Activated CD4-positive, CD25-positive, alpha-beta regulatory T cell treated with anti-CD3 and anti-CD28 coated beads, Interleukin-2, amount 50 U/mL, for 24 hours (primary cell): ENCODE results near the gene MGAT5.
"Not testable (repeated sequence)": the region's sequence is repeated elsewhere in the genome, so short reads cannot be mapped to it uniquely, and the experiment has no call there.

Experiments
- ATAC-seq, 2 donors: fragments of 150-1000 bp; cut with Tn5 transposase; one replicate each; pipeline ENCODE4 v1.10.0; 2021; ENCODE audit warnings: mild to moderate bottlenecking in 1 of 2, moderate library complexity in 1 of 2

MGAT5 gene

GRCh38 chr2:134279417-134279816 is 25.5 kb downstream of the MGAT5 start:
- no peak for ATAC-seq

GRCh38 chr2:134280231-134280630 is 26.4 kb downstream of the MGAT5 start:
- no peak for ATAC-seq

DNA sequence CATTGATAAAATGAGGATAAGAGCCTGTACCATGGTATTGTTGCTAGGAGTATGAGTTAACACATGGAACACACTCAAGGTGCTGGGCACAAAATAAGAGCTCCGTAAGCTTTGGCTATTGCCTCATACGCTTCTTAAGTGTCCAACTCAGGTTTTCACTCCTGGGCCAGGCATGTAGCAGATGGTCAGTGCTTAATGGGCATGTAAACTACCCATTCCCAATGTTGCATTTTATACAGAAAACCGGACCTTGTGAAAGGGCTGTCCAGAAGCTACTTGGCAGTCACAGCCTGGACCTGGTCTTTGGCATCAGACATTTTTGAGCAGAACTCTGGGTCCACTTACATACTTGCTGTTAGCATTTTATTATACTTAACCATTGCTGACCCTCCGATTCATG is 26.9 kb downstream of the MGAT5 start:
- ATAC-seq: no peak

DNA sequence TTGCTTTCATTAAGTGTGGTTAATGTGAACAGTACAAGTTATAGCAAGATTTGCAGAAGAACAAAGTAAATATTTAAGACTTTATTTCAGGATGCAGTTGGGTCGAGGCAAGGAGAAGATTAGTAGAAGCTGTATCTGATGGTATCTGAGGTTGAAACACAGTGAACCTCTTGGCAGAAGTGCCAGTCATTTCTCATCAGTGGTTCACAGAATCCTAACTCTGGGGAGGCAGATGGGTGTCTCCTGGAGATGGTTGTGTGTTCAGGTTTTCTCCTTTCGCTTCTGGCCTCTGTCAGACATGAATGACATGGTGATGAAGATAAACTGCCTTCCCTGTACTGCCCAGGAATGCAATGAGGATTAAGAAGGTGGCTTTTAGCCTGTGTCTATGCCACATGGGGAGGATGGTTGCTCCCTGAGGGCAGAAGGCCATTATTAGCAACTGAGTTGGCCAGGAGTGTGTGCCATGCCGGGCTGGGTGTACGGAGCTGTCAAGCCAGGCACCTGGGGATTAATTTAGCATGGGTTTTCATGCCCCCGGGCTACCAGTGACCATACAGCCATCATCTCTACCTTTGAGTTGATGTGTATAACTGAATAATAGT is 28.0 kb downstream of the MGAT5 start:
- peak in 1 of 2 donors; percentile 9 for ATAC-seq

DNA sequence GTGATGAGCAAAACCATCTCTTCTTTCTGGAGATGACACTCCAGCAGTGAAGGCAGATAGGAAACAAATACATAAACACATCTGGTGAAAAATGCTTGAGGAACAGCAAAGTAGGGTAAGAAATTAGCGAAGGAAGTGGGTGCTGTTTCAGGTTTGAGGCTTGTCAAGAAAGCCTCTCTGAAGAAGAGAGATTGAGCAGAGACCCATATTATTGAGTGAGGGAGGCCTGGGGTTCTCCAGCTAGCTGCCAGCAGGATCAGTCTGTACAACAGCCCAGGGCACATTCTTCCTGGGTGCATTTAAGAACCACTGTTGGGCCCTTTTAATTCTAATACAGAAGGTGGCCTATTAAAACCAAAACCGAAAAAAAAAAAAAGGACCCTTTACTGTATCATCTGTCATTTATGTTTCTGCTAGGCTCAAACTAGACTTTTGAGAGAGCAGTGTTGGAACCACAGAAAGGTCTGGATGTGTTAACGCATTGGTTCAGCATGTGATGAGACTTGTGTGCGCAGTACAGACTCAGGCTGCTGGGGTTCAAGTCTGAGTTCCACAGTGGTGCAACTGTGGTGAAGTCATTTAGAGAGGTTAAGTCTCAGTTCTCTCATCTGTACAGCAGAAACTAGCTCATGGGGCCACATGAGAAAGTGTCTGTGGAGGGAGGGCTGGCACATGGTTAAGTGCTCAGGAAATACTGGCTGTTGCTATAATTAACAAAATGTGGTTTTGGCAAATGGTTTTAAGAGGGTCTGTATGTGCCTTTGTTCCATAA is 28.9 kb downstream of the MGAT5 start:
- ATAC-seq: peak; percentile 87 to 90

DNA sequence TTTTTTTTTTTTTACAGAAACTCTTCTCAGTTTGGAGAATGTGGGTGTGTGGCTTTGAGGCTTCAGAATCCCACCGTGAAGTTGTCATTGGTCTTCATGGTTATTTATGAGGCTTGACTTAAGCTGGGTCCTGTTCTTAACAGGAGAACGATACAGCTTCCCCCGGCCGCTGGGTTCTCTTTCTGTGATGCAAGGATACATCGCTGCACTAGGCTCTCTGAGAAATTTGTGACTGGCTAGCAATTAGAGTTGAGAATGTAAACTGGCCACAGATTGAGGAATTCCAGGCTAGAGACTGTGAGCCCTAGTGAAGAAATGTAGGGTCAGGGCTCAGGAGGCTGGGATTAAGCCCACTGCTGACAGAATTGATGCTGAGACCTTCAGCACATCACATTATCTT is 29.8 kb downstream of the MGAT5 start:
- ATAC-seq: no peak

- ATAC-seq: no peak
Measured at GRCh38 chr2:134284119-134284670, 30.3 kb downstream of the MGAT5 start.

DNA sequence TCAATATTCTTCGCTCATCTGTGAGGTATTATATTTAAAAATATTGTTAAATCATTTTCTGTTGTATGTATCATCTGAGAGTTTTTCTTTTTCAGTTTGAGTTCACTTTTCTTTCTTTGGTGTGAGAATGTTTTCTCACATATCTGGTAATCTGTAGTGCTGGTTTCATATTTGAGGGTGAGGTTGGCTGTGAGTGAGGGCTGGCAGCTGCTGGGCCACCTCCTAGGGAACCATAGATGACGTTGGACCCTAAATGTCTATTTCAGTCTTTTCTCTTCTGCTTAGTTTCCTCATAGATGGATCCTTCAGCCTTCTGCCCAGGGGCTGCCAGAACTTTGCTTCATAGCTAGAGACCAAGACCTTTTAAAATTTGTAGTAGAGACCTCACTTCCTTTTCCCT is 33.5 kb downstream of the MGAT5 start:
- peak; percentile 29 to 31 for ATAC-seq

DNA sequence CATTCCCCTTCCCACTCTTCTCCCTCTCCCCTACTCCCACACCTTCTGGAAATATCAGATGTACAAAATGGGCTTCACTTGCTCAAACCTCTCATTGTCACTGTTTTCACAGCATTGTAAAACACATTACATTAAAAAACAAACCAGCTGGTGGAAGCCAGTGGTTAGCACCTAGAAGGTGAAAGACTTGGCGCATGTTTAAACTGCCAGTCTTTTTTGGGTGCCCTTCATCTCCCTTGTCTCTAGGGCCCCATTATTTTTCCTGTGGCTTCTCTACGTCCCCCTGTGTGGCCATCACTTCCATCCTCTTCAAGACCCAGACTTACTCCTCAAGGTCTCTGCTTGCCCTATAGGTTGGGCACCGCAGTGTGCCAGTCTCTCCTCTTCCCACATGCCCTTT is 34.9 kb downstream of the MGAT5 start:
- no peak for ATAC-seq

GRCh38 chr2:134289225-134289624 is 35.4 kb downstream of the MGAT5 start:
- peak in 1 of 2 donors; percentile 9 for ATAC-seq

DNA sequence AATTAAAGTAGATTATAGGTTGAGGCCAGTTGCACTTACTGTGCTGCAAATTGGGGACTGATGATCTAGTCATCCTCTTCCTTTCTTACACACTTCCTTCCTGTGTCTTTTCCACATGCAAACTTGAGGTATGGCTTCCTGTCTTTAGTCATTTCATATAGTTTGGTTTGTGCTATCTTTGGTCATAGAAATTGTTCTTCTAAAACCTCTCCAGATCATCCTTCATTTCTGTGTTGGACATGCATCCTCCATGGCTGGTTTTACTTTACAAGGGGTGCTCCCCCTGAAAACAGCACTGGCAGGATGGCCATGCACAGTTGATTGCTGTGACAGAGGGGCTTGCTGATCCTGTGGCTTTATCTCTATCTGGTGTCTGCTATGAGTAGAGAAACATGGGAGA is 36.5 kb downstream of the MGAT5 start:
- ATAC-seq: peak; percentile 52 to 57

- no peak for ATAC-seq
Measured at GRCh38 chr2:134292514-134292913, 38.6 kb downstream of the MGAT5 start.

GRCh38 chr2:134293719-134294537 is 40.1 kb downstream of the MGAT5 start:
- no peak for ATAC-seq

DNA sequence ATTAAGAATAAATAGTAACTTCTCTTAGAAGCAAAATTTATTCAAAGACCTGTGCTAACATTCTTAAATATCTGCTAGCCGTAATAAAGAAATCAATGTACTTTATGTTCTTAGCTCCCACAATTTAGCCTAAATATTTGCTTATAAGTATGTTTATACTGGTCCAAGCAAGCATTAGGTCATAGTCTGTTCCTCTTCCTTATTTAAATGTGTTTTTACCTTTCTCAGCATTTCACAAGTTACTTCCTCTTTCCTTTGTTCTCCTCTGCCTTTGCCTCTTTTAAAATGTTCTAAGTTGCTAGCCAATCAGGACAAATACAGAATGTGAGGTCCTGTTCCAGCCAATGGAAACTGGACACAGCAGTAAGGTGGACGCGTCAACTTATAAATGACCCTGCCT is 40.7 kb downstream of the MGAT5 start:
- not testable (repeated sequence) for ATAC-seq

- no peak for ATAC-seq
Measured at GRCh38 chr2:134295441-134295840, 41.6 kb downstream of the MGAT5 start.

DNA sequence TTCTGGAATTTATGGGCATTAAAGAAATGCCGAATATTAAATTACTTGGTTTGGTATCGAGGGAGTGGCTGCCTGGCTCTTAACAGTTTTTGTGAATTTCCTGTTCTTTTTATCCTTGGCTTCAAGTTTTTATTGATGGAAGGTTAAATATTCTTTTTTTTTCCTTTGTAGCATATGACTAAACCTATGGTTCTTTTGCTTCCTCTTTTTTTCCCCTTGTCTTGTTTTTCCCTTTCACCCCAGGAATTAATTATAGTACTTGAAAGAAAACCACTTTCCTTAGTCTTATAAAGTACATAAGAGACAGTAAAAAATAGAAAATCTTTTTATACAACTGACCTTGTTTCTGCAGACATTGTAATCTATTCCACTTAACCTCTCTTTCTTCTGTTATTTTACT is 42.4 kb downstream of the MGAT5 start:
- no peak for ATAC-seq

GRCh38 chr2:134299334-134299733 is 45.5 kb downstream of the MGAT5 start:
- no peak for ATAC-seq

GRCh38 chr2:134300585-134300984 is 46.7 kb downstream of the MGAT5 start:
- no peak for ATAC-seq

DNA sequence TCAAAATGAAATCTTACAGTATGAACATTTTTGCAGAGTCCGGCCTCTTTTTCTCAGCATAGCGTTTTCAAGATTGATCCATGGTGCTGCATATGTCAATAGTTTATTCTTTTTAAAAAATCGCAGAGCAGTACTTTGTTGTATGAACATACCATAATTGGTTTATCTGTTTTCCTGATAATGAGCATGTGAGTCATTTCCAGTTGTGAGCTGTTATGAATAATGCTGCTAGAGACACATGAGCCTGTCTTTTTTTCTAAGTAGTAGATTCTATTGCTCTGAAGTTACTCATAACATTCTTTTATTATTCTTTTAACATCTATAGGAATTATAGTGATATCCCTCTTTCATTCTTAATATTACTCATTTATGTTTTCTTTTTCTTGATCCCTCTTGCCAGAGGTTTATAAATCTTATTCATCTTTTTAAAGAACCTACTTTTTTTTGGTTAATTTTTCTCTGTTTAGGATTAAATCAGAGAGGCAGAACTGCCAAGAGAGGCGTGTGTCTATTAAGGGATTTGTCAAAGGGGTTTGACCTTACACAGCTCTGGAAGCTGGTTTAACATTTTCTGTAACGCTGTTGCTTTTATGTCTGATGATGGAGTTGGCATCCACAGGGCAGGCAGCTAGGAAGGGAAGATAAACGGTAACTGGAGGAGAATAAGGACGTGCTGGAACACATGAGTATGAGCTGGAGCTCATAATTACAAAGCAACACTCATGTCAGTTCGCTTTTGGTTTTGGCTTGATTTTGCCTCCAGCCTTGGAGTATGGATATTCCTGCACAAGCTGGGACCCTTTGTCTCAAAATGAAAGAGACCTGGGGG is 47.4 kb downstream of the MGAT5 start:
- ATAC-seq: peak; percentile 85 to 88

DNA sequence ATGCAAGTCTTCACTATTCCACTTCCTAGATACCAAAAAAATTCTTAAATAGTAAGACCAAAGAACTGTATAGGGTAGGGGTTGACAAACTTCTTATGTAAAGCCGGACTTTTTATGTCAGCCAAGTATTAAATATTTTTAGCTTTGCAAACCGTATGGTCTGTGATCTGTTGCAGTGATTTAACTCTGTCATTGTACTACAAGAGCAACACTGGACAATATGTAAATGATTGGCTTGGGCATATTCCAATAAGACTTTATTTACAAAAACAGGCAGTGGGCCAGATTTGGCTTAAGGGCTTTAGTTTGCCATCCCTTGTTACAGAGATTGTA is 48.0 kb downstream of the MGAT5 start:
- ATAC-seq: no peak

DNA sequence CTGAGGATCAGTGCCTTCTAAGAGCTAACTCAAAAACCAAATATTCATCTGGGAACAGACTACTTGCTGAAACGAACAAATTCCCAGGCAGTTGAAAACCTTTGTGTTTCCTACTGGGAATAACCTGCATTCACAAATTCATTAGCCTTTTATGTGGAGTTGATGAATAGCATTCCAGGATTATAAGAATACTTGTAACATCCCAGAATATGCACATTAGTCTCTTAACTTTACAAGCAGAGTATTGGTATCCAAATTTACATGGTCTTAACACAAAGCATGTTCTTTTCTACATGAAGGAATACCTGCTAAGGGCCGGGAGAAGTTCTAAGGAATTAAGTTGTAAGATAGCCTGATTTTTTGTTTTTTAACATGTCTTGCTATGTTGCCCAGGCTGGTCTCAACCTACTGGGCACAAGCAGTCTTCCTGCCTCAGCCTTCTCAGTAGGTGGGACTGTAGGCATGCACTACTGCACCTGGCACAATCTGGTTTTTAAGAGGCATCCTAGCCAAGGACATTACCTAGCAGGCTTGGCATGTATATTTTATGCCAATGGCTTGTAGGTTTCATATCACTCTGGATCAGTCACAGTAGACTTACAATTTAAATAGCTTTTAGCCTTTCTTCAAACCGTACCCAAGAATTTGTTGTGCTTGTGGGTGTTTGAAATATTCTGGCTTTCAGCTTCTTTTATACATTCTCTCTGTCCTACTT is 50.7 kb downstream of the MGAT5 start:
- no peak for ATAC-seq

GRCh38 chr2:134305109-134305491 is 51.2 kb downstream of the MGAT5 start:
- no peak for ATAC-seq
